HG03045 (cell line): Measurements from ENCODE around the gene PLEKHG4B.
"Not testable (repeated sequence)": the region's sequence is repeated elsewhere in the genome, so short reads cannot be mapped to it uniquely, and the experiment has no call there.

Experiments
- ATAC-seq: cut with Tn5 transposase; IDR thresholded peaks from one replicate; pipeline ENCODE4 v1.9.1; 2021; ENCODE audit warnings: mild to moderate bottlenecking, moderate library complexity; ENCODE audit not compliant: unreplicated experiment

Gene PLEKHG4B

GRCh38 chr5:91556-92263 is at the start of gene PLEKHG4B:
Gene PLEKHG4B, plus strand, starts transcription at chr5:92168. Its CDS starts 64 bp downstream, at chr5:92232.
- ATAC-seq, result no peak

DNA sequence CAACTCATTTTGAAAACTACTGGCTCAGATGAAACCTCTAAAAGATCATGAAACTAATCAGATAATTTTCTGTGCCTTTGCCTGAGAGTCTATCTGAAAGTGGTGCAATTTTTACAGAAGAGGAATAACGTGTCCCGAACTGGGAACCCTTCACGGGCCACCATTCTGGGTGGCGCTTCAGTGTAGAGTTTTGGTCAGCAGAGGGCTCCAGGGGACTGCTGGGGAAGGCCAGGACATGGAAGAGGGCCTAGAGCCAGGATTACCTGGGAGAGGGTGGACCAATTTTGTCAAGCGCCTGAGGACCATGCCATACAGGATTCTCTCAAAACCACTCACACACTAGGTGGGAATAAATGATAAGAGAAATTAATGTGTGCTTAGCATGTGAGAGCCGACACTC is 49.7 kb upstream of the PLEKHG4B start:
- no peak for ATAC-seq

- ATAC-seq, result no peak
Observed at GRCh38 chr5:48192-48591, 43.8 kb upstream of the PLEKHG4B start.

DNA sequence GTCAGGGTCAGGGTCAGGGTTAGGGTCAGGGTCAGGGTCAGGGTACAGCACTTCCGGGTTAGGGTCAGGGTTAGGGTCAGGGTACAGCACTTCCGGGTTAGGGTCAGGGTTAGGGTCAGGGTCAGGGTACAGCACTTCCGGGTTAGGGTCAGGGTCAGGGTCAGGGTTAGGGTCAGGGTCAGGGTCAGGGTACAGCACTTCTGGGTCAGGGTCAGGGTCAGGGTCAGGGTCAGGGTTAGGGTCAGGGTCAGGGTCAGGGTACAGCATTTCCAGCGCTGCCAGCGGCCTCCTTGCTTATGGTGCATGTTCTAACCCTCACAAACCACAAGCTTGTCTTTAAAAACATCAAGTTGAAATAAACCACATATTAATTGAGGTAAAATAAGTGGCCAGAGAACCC is 42.4 kb upstream of the PLEKHG4B start:
- not testable (repeated sequence) for ATAC-seq

- ATAC-seq, result no peak
Observed at GRCh38 chr5:49953-50544, 41.9 kb upstream of the PLEKHG4B start.

- ATAC-seq, result no peak
Observed at GRCh38 chr5:50724-51499, 41.1 kb upstream of the PLEKHG4B start.

DNA sequence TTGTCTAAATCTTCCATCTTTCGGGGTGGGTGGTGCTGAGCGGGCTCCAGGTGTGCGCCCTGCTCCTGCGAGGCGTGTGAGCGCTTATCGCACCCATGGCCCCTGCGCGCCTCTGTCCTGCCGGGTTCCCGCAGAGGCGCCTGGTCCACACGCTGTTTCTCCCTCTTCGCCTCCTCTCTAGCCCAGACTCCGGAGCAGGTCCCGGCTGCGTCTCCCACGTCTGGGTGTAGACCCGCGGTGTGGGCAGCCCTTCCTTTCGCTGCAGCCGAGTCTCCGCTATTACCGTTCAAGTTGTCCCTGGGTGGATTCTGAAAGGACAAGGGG is 40.5 kb upstream of the PLEKHG4B start:
- no peak for ATAC-seq

- no peak for ATAC-seq
Observed at GRCh38 chr5:53381-54174, 38.4 kb upstream of the PLEKHG4B start.

GRCh38 chr5:54175-54730 is 37.7 kb upstream of the PLEKHG4B start:
- no peak for ATAC-seq

DNA sequence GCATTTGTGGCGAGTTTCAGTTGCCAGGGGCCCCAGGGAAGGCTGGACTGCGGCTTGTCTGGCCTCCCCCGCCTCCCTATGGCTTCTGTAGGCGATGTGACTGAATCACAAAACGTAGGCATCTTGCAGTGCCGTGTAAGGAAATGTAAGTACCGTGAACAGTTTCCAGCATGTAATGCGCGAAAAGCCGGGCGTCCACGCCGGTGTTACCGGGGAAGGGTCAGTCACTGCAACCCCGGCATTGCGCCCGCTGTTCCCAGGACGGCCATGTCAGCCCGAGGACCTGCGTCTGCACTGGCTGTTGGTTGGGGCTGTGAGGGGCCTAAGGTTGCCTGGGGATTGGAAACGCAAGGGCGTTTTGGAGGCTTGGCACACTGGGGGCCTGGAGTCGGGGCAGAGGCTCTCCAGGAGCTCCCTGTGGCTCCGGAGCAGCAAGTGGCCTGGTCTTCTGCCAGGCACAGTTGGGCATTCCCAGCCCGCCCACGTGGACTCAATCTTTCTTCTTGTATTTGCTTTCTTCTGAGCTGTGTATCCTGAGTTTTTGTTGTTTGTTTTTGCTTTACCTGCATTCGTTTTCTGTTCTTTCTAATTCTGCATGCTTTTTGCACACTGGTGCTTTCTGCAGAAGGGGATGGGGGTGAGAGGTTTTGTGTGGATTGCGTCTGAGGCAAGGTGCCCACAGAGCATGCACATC is 36.9 kb upstream of the PLEKHG4B start:
- ATAC-seq, result no peak

- ATAC-seq, result no peak
Observed at GRCh38 chr5:56561-57290, 35.2 kb upstream of the PLEKHG4B start.

GRCh38 chr5:60250-60649 is 31.7 kb upstream of the PLEKHG4B start:
- not testable (repeated sequence) for ATAC-seq

- no peak for ATAC-seq
Observed at GRCh38 chr5:70440-70839, 21.5 kb upstream of the PLEKHG4B start.

DNA sequence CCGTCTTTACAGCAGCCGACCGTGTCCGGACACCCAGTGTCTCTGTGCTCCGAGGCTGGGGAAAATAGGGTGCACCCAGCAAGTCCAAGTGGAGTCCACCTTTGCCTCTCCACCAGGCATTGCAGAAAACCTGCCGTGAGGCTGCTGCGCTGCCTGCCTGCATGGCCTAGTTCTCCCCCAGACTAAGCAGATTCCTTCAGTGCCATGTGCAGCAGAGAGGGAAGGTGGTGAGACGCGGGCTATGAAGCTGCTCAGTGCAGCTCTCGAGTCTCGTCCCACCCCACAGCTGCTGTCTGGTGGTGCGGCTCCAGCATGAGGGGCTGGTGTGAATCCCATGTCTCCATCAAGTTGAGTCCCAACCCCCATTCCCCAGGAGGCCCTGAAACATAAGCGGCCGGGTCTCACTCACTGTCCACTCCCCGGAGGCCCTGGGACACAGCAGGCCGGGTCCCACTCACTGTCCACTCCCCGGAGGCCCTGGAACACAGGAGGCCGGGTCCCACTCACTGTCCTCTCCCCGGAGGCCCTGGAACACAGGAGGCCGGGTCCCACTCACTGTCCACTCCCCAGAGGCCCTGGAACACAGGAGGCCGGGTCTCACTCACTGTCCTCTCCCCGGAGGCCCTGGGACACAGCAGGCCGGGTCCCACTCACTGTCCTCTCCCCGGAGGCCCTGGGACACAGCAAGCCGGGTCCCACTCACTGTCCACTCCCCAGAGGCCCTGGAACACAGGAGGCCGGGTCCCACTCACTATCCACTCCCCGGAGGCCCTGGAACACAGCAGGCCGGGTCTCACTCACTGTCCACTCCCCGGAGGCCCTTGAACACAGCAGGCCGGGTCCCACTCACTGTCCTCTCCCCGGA is 19.4 kb upstream of the PLEKHG4B start:
- not testable (repeated sequence) for ATAC-seq

DNA sequence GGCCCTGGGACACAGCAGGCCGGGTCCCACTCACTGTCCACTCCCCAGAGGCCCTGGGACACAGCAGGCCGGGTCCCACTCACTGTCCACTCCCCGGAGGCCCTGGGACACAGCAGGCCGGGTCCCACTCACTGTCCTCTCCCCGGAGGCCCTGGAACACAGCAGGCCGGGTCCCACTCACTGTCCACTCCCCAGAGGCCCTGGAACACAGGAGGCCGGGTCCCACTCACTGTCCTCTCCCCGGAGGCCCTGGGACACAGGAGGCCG is 18.9 kb upstream of the PLEKHG4B start:
- not testable (repeated sequence) for ATAC-seq

DNA sequence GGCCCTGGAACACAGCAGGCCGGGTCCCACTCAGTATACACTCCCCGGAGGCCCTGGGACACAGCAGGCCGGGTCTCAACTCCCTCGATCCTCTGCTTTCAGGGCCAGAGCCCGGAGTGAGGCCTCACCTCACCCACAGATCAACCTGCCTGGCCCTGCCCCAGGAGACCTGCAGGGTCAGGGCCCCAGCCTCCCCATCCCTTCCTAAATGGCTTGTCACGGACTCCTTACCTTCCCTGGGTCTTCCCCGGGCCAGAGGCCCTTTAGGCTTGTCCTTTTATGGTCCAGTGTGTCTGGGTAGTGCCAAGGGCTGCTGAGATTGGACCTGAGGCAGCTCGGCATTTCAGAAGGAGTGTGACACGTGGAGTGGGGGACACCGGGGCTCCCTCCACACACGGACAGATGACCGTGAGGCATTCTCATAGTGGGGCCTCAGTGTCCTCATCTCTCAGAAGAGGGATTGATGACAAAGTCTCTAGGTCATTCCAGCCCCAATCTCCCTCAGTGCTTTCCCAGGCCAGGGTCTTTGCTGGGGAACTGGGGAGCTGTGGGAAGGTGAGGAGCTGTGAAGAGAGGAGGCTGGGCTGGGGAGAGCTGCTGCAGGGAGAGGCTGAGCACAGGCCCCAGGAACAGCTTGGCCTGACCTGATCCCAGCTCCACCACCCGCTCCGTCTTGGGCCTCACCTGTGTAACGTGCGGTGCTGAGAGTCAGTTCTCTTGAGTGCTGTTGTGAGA is 18.0 kb upstream of the PLEKHG4B start:
- no peak for ATAC-seq

DNA sequence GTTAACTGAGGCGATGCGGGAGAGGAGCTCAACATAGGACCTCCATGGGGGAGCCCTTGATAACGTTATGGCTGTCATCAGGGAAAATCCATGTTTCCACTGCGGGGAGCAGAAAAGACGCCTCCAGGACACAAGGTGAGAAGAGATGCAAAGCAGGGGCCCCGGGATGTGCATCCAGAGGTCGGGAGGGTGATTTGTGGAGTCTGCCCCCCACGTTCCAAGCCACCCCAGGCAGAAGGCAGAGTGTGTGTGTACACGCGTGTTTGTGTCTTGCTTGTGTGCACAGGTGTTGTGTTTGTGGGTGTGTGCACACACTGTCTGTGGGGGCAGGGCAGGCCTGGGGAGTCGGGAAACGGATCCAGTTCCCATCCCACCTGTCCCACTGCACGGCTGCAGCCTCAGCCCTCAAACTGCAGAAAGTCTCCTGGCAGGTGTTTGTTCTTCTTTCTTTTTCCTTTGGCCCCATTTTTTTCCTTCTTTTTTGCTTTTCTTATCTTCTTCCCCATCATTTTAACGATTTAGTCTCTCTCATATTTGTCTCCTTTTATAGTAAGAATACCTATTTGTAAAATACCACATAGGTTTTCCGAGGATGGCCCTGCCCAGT is 17.4 kb upstream of the PLEKHG4B start:
- ATAC-seq, result no peak
